ENCODE measurements around the gene SRPK1. TPM values are rescaled to one million over a fixed set of nuclear protein-coding genes. Genes with fewer than 3 reads are reported as not detected.

The SRPK1 gene
- total RNA-seq, 1 experiment from 2014 or later = 89.4 TPM

GRCh38 chr6:35948725-35949124, 27.8 kb upstream of the SRPK1 start:
- CTCF ChIA-PET = no interaction called here
- ATAC-seq (peak; percentile 92), DNase-seq (ENCODE audit: low read depth, low spot score) (peak; percentile 40)
- no peaks in the 10 kb centered on the region for H3K9me2 ChIP-seq (ENCODE audit: insufficient read depth)
- no TSS peak for BruUV-seq (replicated peaks)
- intact Hi-C loops (cut with micrococcal nuclease) = no loop called here
- peak overlapping the region; percentile 54 for H2AFZ ChIP-seq (ENCODE audit: low read depth, low read length, poor library complexity, severe bottlenecking)
- no peak overlapping the region for H3K9ac ChIP-seq (ENCODE audit: low read length)
- no peak overlapping the region for H3K4me2 ChIP-seq (ENCODE audit: low read length)
- no peaks in the 10 kb centered on the region for H3K27me3 ChIP-seq (ENCODE audit: insufficient read depth, low read length)
- TF ChIP-seq EZH2 (IDR thresholded peaks at IDR 0.05) (no peak), YY1 (IDR thresholded peaks at IDR 0.05; ENCODE audit: extremely low read depth, insufficient replicate concordance, low read depth, low read length) (no peak), FOSL1 (IDR thresholded peaks at IDR 0.05; ENCODE audit: low read depth) (no peak), ATF3 (IDR thresholded peaks at IDR 0.05) (no peak), RAD21 (IDR thresholded peaks at IDR 0.05; ENCODE audit: low read depth) (peak; percentile 40), POLR2AphosphoS5 (IDR thresholded peaks at IDR 0.05; ENCODE audit: low read depth, low read length) (no peak), ZNF274 (IDR thresholded peaks at IDR 0.05; ENCODE audit: low read depth, low read length) (no peak), JUND (IDR thresholded peaks at IDR 0.05) (no peak), TCF7L2 (IDR thresholded peaks at IDR 0.05; ENCODE audit: borderline replicate concordance, extremely low read depth, insufficient read depth, insufficient read length) (no peak), CTCF (IDR thresholded peaks at IDR 0.05 in 2 of 3, conservative IDR thresholded peaks at IDR 0.05 in 1 of 3; ENCODE audit: borderline replicate concordance in 1 of 3, insufficient read depth in 1 of 3, low read depth in 2 of 3, low read length in 2 of 3) (peak; percentile 25 to 55 (median 43); a peak in 5 of 6 replicates), SRF (IDR thresholded peaks at IDR 0.05; ENCODE audit: low read depth) (no peak), ZFX (IDR thresholded peaks at IDR 0.05) (no peak), CEBPB (IDR thresholded peaks at IDR 0.05; ENCODE audit: low read depth) (no peak), REST (IDR thresholded peaks at IDR 0.05; ENCODE audit: low read depth) (no peak)
- no peaks in the 10 kb centered on the region for H3K9me3 ChIP-seq (ENCODE audit: control insufficient read depth in 1 of 2, insufficient read depth in 1 of 2, low read depth in 1 of 2, low read length in 2 of 2)
- no peaks in the 10 kb centered on the region for H3K36me3 ChIP-seq (ENCODE audit: control insufficient read depth in 1 of 2, insufficient read depth in 2 of 2, low read length in 2 of 2)
- no peak overlapping the region for H3K4me3 ChIP-seq (replicated peaks in 1 of 2; ENCODE audit: low read depth in 1 of 2, low read length in 2 of 2)
- H3K4me1 ChIP-seq (ENCODE audit: control insufficient read depth in 1 of 2, insufficient read depth in 2 of 2, low read length in 2 of 2) = peaks cover 0 to 7% of the 10 kb centered on the region in 2 experiments; a peak in 1 of 4 replicates
- POLR2A ChIA-PET = no interaction called here
- no peaks in the 10 kb centered on the region for H3K79me2 ChIP-seq (ENCODE audit: insufficient read depth, low read length)
- H4K20me1 ChIP-seq (ENCODE audit: insufficient read depth) = no peaks in the 10 kb centered on the region
- RAD21 ChIA-PET (ENCODE audit: low non-redundant PET in 1 of 2, low total read pairs in 2 of 2, uncharacterized antibody in 2 of 2, unreplicated experiment in 2 of 2) = no interaction called here
- no peak overlapping the region for H3K27ac ChIP-seq (ENCODE audit: low read depth, low read length)

All from HCT116 (cell line).